Right forelimb (tissue), 1 donor: ENCODE data around the gene CDCA3.
"Not testable (repeated sequence)": the region's sequence is repeated elsewhere in the genome, so short reads cannot be mapped to it uniquely, and the experiment has no call there.

Experiments used
- DNase-seq: peaks from one replicate; pipeline ENCODE4 v3.0.0-alpha.2; 2018

The CDCA3 gene

GRCh38 chr12:6851153-6851920 is at the start of gene CDCA3:
Gene CDCA3, minus strand, starts transcription at chr12:6851286. Its CDS starts 334 bp downstream, at chr12:6850952.
- peak; percentile 91 for DNase-seq

- DNase-seq: no peak
These were observed 48.9 kb upstream of the CDCA3 start for GRCh38 chr12:6899837-6900519.

GRCh38 chr12:6899427-6899826 is 48.3 kb upstream of the CDCA3 start:
- no peak for DNase-seq

- no peak for DNase-seq
These were observed 45.9 kb upstream of the CDCA3 start for GRCh38 chr12:6896846-6897435.

- no peak for DNase-seq
These were observed 43.2 kb upstream of the CDCA3 start for GRCh38 chr12:6894321-6894720.

GRCh38 chr12:6892683-6893082 is 41.6 kb upstream of the CDCA3 start:
- DNase-seq: not testable (repeated sequence)

- DNase-seq: no peak
These were observed 40.5 kb upstream of the CDCA3 start for GRCh38 chr12:6891646-6892001.

- peak; percentile 99 for DNase-seq
These were observed 39.9 kb upstream of the CDCA3 start for GRCh38 chr12:6890789-6891645.

- DNase-seq: not testable (repeated sequence)
These were observed 38.9 kb upstream of the CDCA3 start for GRCh38 chr12:6889775-6890573.

GRCh38 chr12:6888794-6889193 is 37.7 kb upstream of the CDCA3 start:
- not testable (repeated sequence) for DNase-seq

- DNase-seq: no peak
These were observed 37.3 kb upstream of the CDCA3 start for GRCh38 chr12:6888360-6888759.

GRCh38 chr12:6887460-6887859 is 36.4 kb upstream of the CDCA3 start:
- DNase-seq: no peak

GRCh38 chr12:6886206-6886999 is 35.3 kb upstream of the CDCA3 start:
- DNase-seq: not testable (repeated sequence)

- no peak for DNase-seq
These were observed 33.5 kb upstream of the CDCA3 start for GRCh38 chr12:6884539-6884938.

- DNase-seq: no peak
These were observed 32.6 kb upstream of the CDCA3 start for GRCh38 chr12:6883683-6884082.

- DNase-seq: no peak
These were observed 32.2 kb upstream of the CDCA3 start for GRCh38 chr12:6883252-6883651.

GRCh38 chr12:6879824-6880223 is 28.7 kb upstream of the CDCA3 start:
- not testable (repeated sequence) for DNase-seq

GRCh38 chr12:6874015-6874368 is 22.9 kb upstream of the CDCA3 start:
- DNase-seq: not testable (repeated sequence)

GRCh38 chr12:6873094-6874014 is 22.3 kb upstream of the CDCA3 start, which contains the start of gene SPSB2:
Gene SPSB2, minus strand, starts transcription at chr12:6873303. Its CDS starts 402 bp downstream, at chr12:6872901.
- peak; percentile 98 for DNase-seq
